A549 (cell line): ENCODE measurements around the gene TPCN1. TPM values are rescaled to one million over a fixed set of nuclear protein-coding genes. Genes with fewer than 3 reads are reported as not detected.

Source experiments
- ATAC-seq, 2 experiments: fragments of 200-7000 bp in 1 of 2; fragments of >200 bp in 1 of 2; cut with Nextera tagmentation in 1 of 2; cut with Tn5 transposase in 1 of 2; 3 replicates each; pipeline versions ENCODE4 v1.8.0 to v1.9.1; 2018 to 2020; ENCODE audit warnings: mild to moderate bottlenecking in 1 of 2, moderate library complexity in 1 of 2
- CTCF ChIA-PET: fragments of 300-600 bp; sonication (Branson Sonifier 250); formaldehyde crosslinking; extraction: SDS; loops from one replicate; lab custom pipeline; 2021; ENCODE audit warnings: antibody characterized with exemption, inconsistent platforms; lab: Yijun Ruan, JAX
- POLR2A ChIA-PET: fragments of 350-600 bp; formaldehyde crosslinking; extraction: SDS; loops from one replicate; lab custom pipeline; 2021; ENCODE audit warnings: antibody characterized with exemption, inconsistent platforms; lab: Yijun Ruan, JAX
- DNase-seq, 2 experiments: peaks; one replicate each; pipeline versions ENCODE4 v3.0.0 to v3.0.0-alpha.2; 2011 to 2016; ENCODE audit warnings: low read depth in 1 of 2, low spot score in 1 of 2
- FAIRE-seq: peaks from 2 replicates; lab custom pipeline; 2011; peaks lifted over from hg19 to GRCh38; lab: Jason Lieb, UNC
- H3K27ac ChIP-seq, 2 experiments: fragments of >200 bp; sonication (Bioruptor Twin); formaldehyde crosslinking; 3 replicates each; pipeline ENCODE4 v1.5.1; 2016 to 2017
- H3K4me1 ChIP-seq: fragments of >200 bp; sonication (Bioruptor Twin); formaldehyde crosslinking; 3 replicates; pipeline ENCODE4 v1.6.1; 2016
- H3K4me2 ChIP-seq: fragments of >200 bp; sonication (Bioruptor Twin); formaldehyde crosslinking; 3 replicates; pipeline ENCODE4 v1.6.1; 2016
- H3K4me3 ChIP-seq: fragments of >200 bp; sonication (Bioruptor Twin); formaldehyde crosslinking; 3 replicates; pipeline ENCODE4 v1.5.1; 2016
- H3K9me3 ChIP-seq: fragments of >200 bp; sonication (Bioruptor Twin); formaldehyde crosslinking; 3 replicates; pipeline ENCODE4 v1.6.1; 2016
- ATOH8 ChIP-seq: fragments of 250-450 bp; sonication (Bioruptor Pico); IDR thresholded peaks from 2 replicates; pipeline ENCODE4 v1.5.0; 2020; ENCODE audit warnings: low read depth, mild to moderate bottlenecking, moderate library complexity
- CEBPB ChIP-seq, 2 experiments: fragments of >200 bp in 1 of 2; sonication (Bioruptor Twin) in 1 of 2; formaldehyde crosslinking in 1 of 2; IDR thresholded peaks; 2 replicates each; pipeline ENCODE4 v1.6.1; 2012 to 2016
- EHMT2 ChIP-seq: fragments of 200-600 bp; sonication (generic); IDR thresholded peaks from 2 replicates; pipeline ENCODE4 v1.6.1; 2016; ENCODE audit warnings: antibody characterized with exemption, low read depth, mild to moderate bottlenecking, moderate library complexity
- ELK1 ChIP-seq: fragments of 150-350 bp; IDR thresholded peaks from 2 replicates; pipeline ENCODE4 v1.6.1; 2014; ENCODE audit warnings: low read depth, mild to moderate bottlenecking, low read length
- HEYL ChIP-seq: fragments of 250-450 bp; sonication (Bioruptor Pico); IDR thresholded peaks from 2 replicates; pipeline ENCODE4 v1.8.0; 2021; ENCODE audit warnings: mild to moderate bottlenecking, moderate library complexity
- JUN ChIP-seq, 2 experiments: fragments of >200 bp; sonication (Bioruptor Twin); formaldehyde crosslinking; IDR thresholded peaks; 2 replicates in 1 of 2; 3 replicates in 1 of 2; pipeline ENCODE4 v1.6.1; 2016 to 2017
- MAX ChIP-seq: IDR thresholded peaks from 2 replicates; pipeline ENCODE4 v1.6.1; 2012
- MYC ChIP-seq: IDR thresholded peaks from 2 replicates; pipeline ENCODE4 v1.6.1; 2012; ENCODE audit warnings: mild to moderate bottlenecking, inconsistent platforms, low read length, improper control_type of control experiment, borderline replicate concordance
- POLR2AphosphoS2 ChIP-seq: conservative IDR thresholded peaks from 2 replicates; pipeline ENCODE4 v1.6.1; 2012; ENCODE audit warnings: low read length, improper control_type of control experiment, inconsistent platforms
- RARB ChIP-seq: fragments of 250-450 bp; sonication (Bioruptor Pico); IDR thresholded peaks from 2 replicates; pipeline ENCODE4 v1.8.0; 2021; ENCODE audit warnings: mild to moderate bottlenecking, moderate library complexity
- USF2 ChIP-seq: fragments of 450-650 bp; IDR thresholded peaks from 2 replicates; pipeline ENCODE4 v1.6.1; 2014; ENCODE audit warnings: antibody characterized with exemption
- ZFP36 ChIP-seq: fragments of 450-650 bp; IDR thresholded peaks from 2 replicates; pipeline ENCODE4 v1.6.1; 2014; ENCODE audit warnings: borderline replicate concordance; ENCODE audit not compliant: partially characterized antibody
- WGBS: methylation state at CpG from one replicate; pipeline ENCODE4 v1.1.6; 2017; ENCODE audit errors: missing lambda C conversion rate; 5-methylcytosine and 5-hydroxymethylcytosine counted together
- polyA plus RNA-seq, 4 experiments: library from polyadenylated mRNA; depleted of rRNA in 3 of 4; stranded (reverse); fragments of >200 nt; fragmentation: RNase III in 1 of 4; extraction: RNeasy Plus Mini Kit Qiagen cat#74134 plus additional on column Dnase treatment in 1 of 4; gene quantifications; 2 replicates in 3 of 4; 3 replicates in 1 of 4; pipeline ENCODE4 v1.2.3, GENCODE V29; 2011 to 2017
- TF ChIP-seq, protein P1 (sequence below): IDR thresholded peaks from 2 replicates; pipeline ENCODE4 v1.6.1; 2012

TPCN1 gene
- polyA plus RNA-seq, 2 of the 4 experiments (the other 2 are of a cell fraction), result 21.9 to 24.1 TPM

DNA sequence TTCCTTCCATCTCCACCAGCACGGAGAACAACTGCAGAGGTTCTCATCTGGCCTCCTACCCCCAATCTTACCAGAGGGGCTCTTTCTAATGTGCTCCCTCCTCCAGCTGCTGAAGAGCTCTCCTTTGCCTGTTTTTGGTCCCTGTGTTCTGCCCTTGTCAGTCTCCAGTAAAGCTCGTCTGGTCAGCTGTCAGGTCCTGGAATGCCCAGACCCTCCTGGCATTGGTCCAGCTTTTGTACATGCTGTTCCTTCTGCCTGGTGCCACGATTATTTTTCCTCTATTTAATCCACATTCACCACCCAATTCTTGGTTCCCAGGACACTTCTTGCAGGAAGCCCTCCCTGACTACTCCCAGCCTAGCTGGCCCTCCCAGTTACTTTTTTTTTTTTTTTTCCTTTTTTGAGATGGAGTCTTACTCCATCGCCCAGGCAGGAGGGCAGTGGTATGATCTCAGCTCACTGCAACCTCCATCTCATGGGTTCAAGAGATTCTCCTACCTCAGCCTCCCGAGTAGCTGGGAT is 107.2 kb downstream of the TPCN1 start:
- no peak for ATAC-seq
- Histone ChIP-seq H3K4me2 (no peak overlapping the region), H3K4me3 (no peak overlapping the region), H3K9me3 (no peaks in the 10 kb centered on the region), H3K27ac (no peak overlapping the region), H3K4me1 (peaks cover 4% of the 10 kb centered on the region; the same call in 2 of the 3 replicates)
- no peak for FAIRE-seq
- ChIA-PET POLR2A (interaction anchor here (1.4 kb wide), 1 partner anchor 30 kb away, joined by 5 read pairs; the partner anchor contains the start of gene PLBD2), CTCF (interaction anchor here (2.0 to 3.7 kb wide), 2 partner anchors 16 to 97 kb away, joined by 6 to 20 read pairs; no protein-coding TSS in a partner anchor)
- 78% methylated on average over 5 of the region's 5 CpGs for WGBS
- no peak for DNase-seq
- TF ChIP-seq ELK1 (no peak), HEYL (no peak), ZFP36 (peak; percentile 89), USF2 (no peak), EHMT2 (no peak)

DNA sequence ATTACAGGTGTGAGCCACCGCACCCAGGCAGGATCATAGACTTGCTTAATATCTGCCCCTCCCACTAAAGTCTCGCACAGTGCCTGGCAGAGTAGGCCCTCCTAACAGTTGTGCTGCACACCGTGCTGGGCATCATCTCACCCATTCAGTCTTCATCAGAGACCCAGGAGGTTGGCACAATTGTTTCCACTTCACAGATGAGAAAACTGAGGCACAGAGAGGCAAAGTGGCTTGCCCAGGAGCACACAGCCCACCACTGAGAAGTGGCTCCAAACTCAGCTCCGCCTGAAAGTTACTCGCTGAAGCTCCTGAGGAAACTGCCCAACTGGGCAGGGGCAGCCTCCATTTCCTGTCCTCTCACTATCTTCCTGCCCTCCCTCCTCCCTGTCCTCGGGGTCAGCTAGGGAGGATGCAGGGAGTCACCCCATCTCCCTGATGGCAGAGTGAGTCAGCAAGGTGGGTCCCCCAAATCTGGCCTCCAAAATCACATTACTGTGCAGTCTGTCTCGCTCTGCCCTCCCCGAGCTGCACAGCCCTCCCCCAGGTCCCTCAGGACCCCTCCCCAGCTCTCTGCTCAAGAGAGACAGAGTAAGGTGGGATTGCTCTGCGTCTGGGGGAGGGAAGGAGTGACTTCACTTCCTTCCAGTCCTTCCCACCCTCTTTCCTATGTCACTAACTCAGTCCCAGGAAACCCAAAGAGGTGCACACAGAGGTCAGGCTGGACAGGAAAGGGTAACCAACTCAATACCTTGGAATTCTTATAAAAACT is 107.9 kb downstream of the TPCN1 start:
- ATAC-seq, result no peak
- Histone ChIP-seq H3K4me3 (no peak overlapping the region), H3K27ac (peak overlapping the region in 1 of 2 experiments; percentile 1; a peak in 1 of 6 replicates), H3K4me1 (peaks cover 12% of the 10 kb centered on the region), H3K9me3 (no peaks in the 10 kb centered on the region), H3K4me2 (no peak overlapping the region)
- ChIA-PET CTCF (interaction anchor here (0.6 to 3.7 kb wide), 5 partner anchors 14 to 96 kb away, joined by 3 to 20 read pairs (median 4); no protein-coding TSS in a partner anchor), POLR2A (no interaction called here)
- TF ChIP-seq MAX, result no peak
- no peak for TF ChIP-seq ATOH8
- no peak for TF ChIP-seq POLR2AphosphoS2
- TF ChIP-seq EHMT2, result no peak
- TF ChIP-seq MYC, result no peak
- no peak for TF ChIP-seq JUN (IDR thresholded peaks at IDR 0.05)
- TF ChIP-seq RARB, result no peak
- no peak for FAIRE-seq
- WGBS, result 79% methylated on average over 9 of the region's 9 CpGs
- peak in 1 of 2 experiments; percentile 47 for DNase-seq

GRCh38 chr12:113329791-113330417 is 108.6 kb downstream of the TPCN1 start:
- TF ChIP-seq, protein P1, sequence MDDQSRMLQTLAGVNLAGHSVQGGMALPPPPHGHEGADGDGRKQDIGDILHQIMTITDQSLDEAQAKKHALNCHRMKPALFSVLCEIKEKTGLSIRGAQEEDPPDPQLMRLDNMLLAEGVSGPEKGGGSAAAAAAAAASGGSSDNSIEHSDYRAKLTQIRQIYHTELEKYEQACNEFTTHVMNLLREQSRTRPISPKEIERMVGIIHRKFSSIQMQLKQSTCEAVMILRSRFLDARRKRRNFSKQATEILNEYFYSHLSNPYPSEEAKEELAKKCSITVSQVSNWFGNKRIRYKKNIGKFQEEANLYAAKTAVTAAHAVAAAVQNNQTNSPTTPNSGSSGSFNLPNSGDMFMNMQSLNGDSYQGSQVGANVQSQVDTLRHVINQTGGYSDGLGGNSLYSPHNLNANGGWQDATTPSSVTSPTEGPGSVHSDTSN, result no peak
- no peak for TF ChIP-seq CEBPB (IDR thresholded peaks at IDR 0.05)
- peak; percentile 76 for TF ChIP-seq ZFP36
- H3K9me3 ChIP-seq, result no peaks in the 10 kb centered on the region
- ChIA-PET CTCF (interaction anchor here (0.6 to 1.0 kb wide), 4 partner anchors 14 to 95 kb away, joined by 3 to 4 read pairs (median 4); no protein-coding TSS in a partner anchor), POLR2A (no interaction called here)
- no peak for ATAC-seq
- H3K4me3 ChIP-seq, result no peak overlapping the region
- no peak overlapping the region for H3K4me2 ChIP-seq
- DNase-seq, result no peak
- peaks cover 13% of the 10 kb centered on the region for H3K4me1 ChIP-seq
- no peak overlapping the region for H3K27ac ChIP-seq
- FAIRE-seq, result no peak
- WGBS, result 73% methylated on average over 1 of the region's 1 CpG
